ENCODE data around the gene MRPS18A. TPM values are rescaled to one million over a fixed set of nuclear protein-coding genes. Genes with fewer than 3 reads are reported as not detected.
A peak's percentile ranks its signal among the peaks of the same experiment; 100 is the strongest.

Gene MRPS18A
- total and polyA plus RNA-seq, 9 of the 15 experiments (the other 6 are each of a cell fraction or from before 2014, with no cell fraction given), result 87.5 to 243 (median 125) TPM

- Histone ChIP-seq H3K9ac (ENCODE audit: insufficient read depth in 1 of 2, low read depth in 2 of 2, low read length in 2 of 2) (peak overlapping the region; percentile 92 to 99), H2AFZ (ENCODE audit: low read depth, low read length) (no peak overlapping the region), H3K9me1 (ENCODE audit: control insufficient read depth, insufficient read depth, low read length) (peaks cover 13% of the 10 kb centered on the region), H3K27me3 (ENCODE audit: control insufficient read depth in 2 of 2, insufficient read depth in 2 of 2, low read length in 2 of 2) (no peaks in the 10 kb centered on the region; a peak in 1 of 5 replicates), H3K79me2 (ENCODE audit: control insufficient read depth, insufficient read depth, low read length) (peaks cover 65% of the 10 kb centered on the region), H3K36me3 (ENCODE audit: control insufficient read depth, insufficient read depth, low read length) (peaks cover 53% of the 10 kb centered on the region), H3K4me2 (ENCODE audit: insufficient read depth, low read length) (peak overlapping the region; percentile 98), H3K9me3 (replicated peaks; ENCODE audit: control insufficient read depth, insufficient read depth, low read depth, low read length) (no peaks in the 10 kb centered on the region), H3K4me1 (replicated peaks in 1 of 2; ENCODE audit: control insufficient read depth in 2 of 2, insufficient read depth in 2 of 2, low read length in 2 of 2) (peaks cover 36 to 46% of the 10 kb centered on the region in 2 experiments), H4K20me1 (replicated peaks; ENCODE audit: control insufficient read depth, insufficient read depth, low read length) (no peaks in the 10 kb centered on the region), H3K27ac (ENCODE audit: extremely low read depth, low read depth, low read length) (peak overlapping the region; percentile 99), H3K4me3 (peak overlapping the region; percentile 58)
- FAIRE-seq, result peak; percentile 98
- WGBS (ENCODE audit: insufficient coverage, low coverage, missing lambda C conversion rate), result 1% methylated on average over 5 of the region's 5 CpGs
- ChIA-PET POLR2A (interaction anchor here (0.5 to 11.8 kb wide), 17 partner anchors 8 to 431 kb away, joined by 3 to 206 read pairs (median 4); partner anchors contain the start of genes MAD2L1BP, POLH, RSPH9 and XPO5), CTCF (ENCODE audit: low intra/inter-chr PET ratio) (interaction anchor here (0.7 kb wide), 2 partner anchors 76 to 141 kb away, joined by 3 read pairs; no protein-coding TSS in a partner anchor)
- intact Hi-C loops (cut with micrococcal nuclease), result loop anchor here (5.0 kb wide), 2 partner anchors 40 to 500 kb away; partner anchors contain the start of genes MRPL14 and TMEM63B
- BruUV-seq (replicated peaks), result TSS peak; percentile 93
- DNase-seq (ENCODE audit: extremely low read depth in 1 of 4, low spot score in 3 of 4), result peak; percentile 85 to 98 (median 90)
- in situ Hi-C loops (cut with MboI), result no loop called here
- peak; percentile 38 for ATAC-seq
- TF ChIP-seq NFYB (IDR thresholded peaks at IDR 0.05; ENCODE audit: extremely low read depth, insufficient read length), result no peak
- TF ChIP-seq PHB (CRISPR knock-in tag; IDR thresholded peaks at IDR 0.05), result peak; percentile 42; the same call in 1 of the 2 replicates
- peak; percentile 55; the same call in 1 of the 2 replicates for TF ChIP-seq KLF6 (CRISPR knock-in tag; IDR thresholded peaks at IDR 0.05; ENCODE audit: borderline replicate concordance)
- TF ChIP-seq ATF3 (IDR thresholded peaks at IDR 0.05), result peak; percentile 99
- peak; percentile 97 for TF ChIP-seq ATF3 (CRISPR knock-in tag; conservative IDR thresholded peaks at IDR 0.05)
- no peak for TF ChIP-seq RERE (CRISPR knock-in tag; IDR thresholded peaks at IDR 0.05; ENCODE audit: borderline replicate concordance)
- TF ChIP-seq MYC (IDR thresholded peaks at IDR 0.05; ENCODE audit: low read depth, low read length), result peak; percentile 89
- TF ChIP-seq MYC (CRISPR knock-in tag; IDR thresholded peaks at IDR 0.05; ENCODE audit: borderline replicate concordance, low read depth), result peak; percentile 54; the same call in 1 of the 2 replicates
- peak; percentile 73 for TF ChIP-seq NCOA1 (IDR thresholded peaks at IDR 0.05; ENCODE audit: low read depth)
- TF ChIP-seq DNMT1 (IDR thresholded peaks at IDR 0.05), result no peak
- TF ChIP-seq, protein P1, sequence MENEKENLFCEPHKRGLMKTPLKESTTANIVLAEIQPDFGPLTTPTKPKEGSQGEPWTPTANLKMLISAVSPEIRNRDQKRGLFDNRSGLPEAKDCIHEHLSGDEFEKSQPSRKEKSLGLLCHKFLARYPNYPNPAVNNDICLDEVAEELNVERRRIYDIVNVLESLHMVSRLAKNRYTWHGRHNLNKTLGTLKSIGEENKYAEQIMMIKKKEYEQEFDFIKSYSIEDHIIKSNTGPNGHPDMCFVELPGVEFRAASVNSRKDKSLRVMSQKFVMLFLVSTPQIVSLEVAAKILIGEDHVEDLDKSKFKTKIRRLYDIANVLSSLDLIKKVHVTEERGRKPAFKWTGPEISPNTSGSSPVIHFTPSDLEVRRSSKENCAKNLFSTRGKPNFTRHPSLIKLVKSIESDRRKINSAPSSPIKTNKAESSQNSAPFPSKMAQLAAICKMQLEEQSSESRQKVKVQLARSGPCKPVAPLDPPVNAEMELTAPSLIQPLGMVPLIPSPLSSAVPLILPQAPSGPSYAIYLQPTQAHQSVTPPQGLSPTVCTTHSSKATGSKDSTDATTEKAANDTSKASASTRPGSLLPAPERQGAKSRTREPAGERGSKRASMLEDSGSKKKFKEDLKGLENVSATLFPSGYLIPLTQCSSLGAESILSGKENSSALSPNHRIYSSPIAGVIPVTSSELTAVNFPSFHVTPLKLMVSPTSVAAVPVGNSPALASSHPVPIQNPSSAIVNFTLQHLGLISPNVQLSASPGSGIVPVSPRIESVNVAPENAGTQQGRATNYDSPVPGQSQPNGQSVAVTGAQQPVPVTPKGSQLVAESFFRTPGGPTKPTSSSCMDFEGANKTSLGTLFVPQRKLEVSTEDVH (IDR thresholded peaks at IDR 0.05; ENCODE audit: low read depth, partially characterized antibody), result no peak
Observed at GRCh38 chr6:43627008-43627825, 60.4 kb downstream of the MRPS18A start.
